GM18861 (cell line): ENCODE data around the gene KCNH2.
"Not testable (repeated sequence)": the region's sequence is repeated elsewhere in the genome, so short reads cannot be mapped to it uniquely, and the experiment has no call there.

Experiments
- ATAC-seq: cut with Tn5 transposase; IDR thresholded peaks from one replicate; pipeline ENCODE4 v1.9.1; 2021; ENCODE audit not compliant: unreplicated experiment

The KCNH2 gene

DNA sequence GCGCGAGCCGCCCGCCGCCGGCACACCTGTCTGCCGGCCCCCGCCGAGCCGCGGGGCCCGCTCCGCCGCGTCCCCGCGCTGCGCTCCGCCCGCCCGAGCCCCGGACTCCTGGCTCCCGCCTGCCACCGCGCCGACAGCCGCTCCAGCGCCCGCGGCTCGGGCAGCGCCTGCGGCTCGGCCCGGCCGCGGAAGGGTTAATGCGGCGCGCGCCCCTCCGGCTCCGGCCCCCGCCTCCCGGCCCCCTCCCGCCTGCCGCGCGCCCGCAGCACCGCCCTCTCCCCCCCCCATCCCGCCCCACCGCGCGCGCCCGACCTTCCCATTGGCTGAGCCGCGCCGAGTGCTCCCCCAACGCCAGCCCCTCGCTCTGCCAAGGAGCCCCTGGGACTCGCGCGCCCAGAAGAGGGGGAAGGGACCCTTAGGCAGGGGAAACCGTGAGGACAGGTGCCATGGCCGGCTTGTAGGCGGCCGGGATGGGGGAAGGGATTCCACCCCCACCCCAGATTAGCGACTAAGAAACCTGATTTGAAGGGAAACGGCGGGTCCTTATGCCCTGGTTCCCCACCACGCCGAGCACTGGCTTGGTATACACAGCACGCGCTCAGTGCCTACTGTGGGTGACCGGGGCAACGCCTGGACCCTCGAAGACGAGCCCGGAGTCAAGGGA lies at the start of gene KCNH2:
Gene KCNH2, minus strand, starts transcription at position 196 of the 664 bp plus-strand sequence. CDS start 408 bp downstream, outside the sequence.
- ATAC-seq, result no peak

DNA sequence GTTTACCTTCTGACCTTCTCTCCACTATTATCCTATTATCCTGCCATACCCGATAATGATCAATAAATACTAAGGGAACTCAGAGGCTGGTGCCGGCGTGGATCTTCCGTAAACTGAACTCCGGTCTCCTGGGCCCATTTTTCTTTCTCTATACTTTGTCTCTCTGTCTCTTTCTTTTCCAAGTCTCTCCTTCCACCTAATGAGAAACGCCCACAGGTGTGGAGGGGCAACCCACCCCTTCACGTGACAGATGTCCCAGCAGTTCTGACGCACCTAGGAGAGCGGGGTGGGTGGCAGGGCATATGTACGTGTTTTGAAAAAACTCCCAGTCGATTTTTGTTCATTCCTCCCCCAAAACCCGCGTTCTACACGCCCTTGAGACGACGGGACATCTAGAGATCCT lies 49.6 kb upstream of the KCNH2 start:
- ATAC-seq, result not testable (repeated sequence)

DNA sequence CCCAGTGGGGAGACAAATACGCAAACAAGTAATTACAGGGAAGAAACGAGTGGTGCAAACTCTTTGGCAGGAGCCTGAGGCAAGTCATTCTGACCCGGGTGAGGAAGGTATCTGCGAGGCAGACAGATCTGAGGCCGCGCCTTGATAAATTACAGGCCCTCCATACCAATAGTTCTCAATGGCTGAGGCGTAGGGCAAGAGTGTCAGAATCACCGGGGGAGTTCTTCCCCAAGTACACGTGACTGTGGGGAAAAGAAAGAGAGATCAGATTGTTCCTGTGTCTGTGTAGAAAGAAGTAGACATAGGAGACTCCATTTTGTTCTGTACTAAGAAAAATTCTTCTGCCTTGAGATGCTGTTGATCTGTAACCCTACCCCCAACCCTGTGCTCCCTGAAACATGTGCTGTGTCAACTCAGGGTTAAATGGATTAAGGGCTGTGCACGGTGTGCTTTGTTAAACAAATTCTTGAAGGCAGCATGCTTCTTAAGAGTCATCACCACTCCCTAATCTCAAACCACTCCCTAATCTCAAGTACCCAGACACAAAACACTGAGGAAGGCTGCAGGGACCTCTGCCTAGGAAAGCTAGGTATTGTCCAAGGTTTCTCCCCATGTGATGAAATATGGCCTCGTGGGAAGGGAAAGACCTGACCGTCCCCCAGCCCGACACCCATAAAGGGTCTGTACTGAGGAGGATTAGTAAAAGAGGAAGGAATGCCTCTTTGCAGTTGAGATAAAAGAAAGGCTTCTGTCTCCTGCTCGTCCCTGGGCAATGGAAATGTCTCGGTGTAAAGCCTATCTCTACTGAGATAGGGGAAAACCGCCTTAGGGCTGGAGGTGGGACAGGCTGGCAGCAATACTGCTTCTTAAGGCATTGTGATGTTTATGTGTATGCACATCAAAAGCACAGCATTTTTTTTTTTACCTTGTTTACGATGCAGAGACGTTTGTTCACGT lies 48.9 kb upstream of the KCNH2 start:
- not testable (repeated sequence) for ATAC-seq

- ATAC-seq, result no peak
Measured at GRCh38 chr7:151025924-151026671, 48.0 kb upstream of the KCNH2 start.

- ATAC-seq, result no peak
Measured at GRCh38 chr7:151024435-151025056, 46.4 kb upstream of the KCNH2 start, which contains the start of gene ATG9B. TSS of gene ATG9B (minus strand) at chr7:151024494. CDS start at chr7:151024423, 71 bp downstream.

DNA sequence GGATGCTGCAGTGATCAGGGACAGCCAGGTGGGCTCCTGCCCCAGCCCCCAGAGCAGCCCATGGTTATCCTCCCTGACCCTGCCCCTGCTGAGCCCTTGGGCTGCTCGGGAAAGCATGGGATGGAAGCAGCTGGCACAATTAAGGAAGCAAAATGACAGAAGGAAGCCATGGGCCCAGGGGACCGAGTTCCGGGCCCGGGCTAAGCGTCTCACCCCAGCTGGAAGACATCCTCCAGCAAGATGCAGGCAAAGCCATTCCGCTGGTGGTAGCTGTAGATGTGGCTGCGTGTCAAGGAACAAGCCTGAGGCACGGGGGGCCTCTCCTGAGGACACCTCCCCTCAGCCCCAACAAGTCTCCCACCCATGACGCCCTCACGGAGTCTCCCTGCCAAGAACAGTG lies 45.1 kb upstream of the KCNH2 start:
- ATAC-seq, result no peak

- ATAC-seq, result no peak
Measured at GRCh38 chr7:151020231-151020630, 42.1 kb upstream of the KCNH2 start.

- no peak for ATAC-seq
Measured at GRCh38 chr7:151019130-151019447, 41.0 kb upstream of the KCNH2 start.

- ATAC-seq, result no peak
Measured at GRCh38 chr7:151018421-151019129, 40.5 kb upstream of the KCNH2 start.

DNA sequence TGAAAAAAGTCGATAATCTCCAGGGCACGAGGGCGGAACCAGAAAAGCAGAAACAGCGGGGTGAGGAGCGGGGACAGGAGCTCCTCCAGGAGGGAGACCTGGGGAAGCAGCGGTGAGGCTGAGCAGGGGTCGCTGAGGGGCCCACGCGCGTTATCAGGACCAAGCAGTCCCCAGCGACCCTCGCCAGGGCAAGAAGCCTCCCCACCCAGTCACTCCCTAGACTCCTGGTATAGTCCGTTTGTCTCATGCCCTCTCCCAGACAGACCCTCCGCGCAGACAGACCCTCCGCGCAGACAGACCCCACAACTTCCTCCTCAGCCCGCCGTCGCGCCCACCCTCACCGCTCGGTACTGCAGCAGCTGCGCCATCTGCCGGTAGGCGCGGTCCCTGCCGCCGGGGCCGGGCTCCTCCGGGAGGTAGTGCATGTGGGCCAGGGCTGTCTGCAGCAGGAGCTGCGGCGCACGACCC lies 39.9 kb upstream of the KCNH2 start:
- peak; percentile 59 for ATAC-seq

GRCh38 chr7:151017370-151017952 lies 39.3 kb upstream of the KCNH2 start:
- ATAC-seq, result no peak

GRCh38 chr7:151016942-151017341 lies 38.8 kb upstream of the KCNH2 start:
- no peak for ATAC-seq

GRCh38 chr7:151016505-151016904 lies 38.4 kb upstream of the KCNH2 start:
- ATAC-seq, result no peak

GRCh38 chr7:151015967-151016366 lies 37.8 kb upstream of the KCNH2 start:
- no peak for ATAC-seq

DNA sequence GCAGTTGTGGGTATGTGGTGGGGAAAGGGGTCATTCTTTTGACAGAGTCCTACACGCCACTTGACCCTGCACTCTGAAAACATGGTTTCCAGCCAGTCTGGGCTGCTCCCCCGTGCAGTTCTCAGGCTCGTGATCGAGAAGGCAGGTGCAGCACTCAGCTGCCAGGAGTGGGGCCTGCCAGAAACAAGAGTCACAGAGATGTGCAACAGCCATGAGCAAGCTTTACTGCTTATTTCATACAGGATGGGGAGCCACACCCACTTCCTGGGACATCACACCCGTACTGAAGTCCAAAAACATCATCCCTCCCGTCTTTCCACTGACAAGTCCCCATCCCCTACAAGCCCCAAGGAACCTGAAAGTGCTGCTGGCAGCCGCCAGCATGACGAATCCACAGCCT lies 36.8 kb upstream of the KCNH2 start:
- no peak for ATAC-seq

GRCh38 chr7:151013733-151014497 lies 35.8 kb upstream of the KCNH2 start:
- ATAC-seq, result no peak

DNA sequence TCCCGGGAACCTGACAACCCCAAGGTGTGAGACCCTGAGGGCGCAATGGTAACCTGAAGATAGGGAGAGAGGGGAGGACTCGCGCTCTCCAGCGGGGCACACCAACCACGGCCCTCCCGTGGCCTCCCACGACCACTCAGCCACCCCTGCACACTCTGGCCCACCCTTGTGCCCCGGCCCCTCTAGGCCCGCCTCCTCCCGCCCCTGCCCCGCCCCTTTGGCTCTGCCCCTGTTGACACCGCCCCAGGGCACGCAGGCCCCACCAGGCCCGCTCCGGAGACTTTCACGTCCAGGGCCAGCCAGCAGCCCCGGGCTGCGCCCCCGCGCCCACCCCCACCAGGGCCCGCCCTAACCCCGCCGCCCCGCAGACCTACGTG lies 35.2 kb upstream of the KCNH2 start:
- ATAC-seq, result no peak

GRCh38 chr7:151012911-151013347 lies 34.8 kb upstream of the KCNH2 start:
- no peak for ATAC-seq

GRCh38 chr7:151012031-151012692 lies 34.0 kb upstream of the KCNH2 start:
- ATAC-seq, result no peak
